Measurements from ENCODE around the gene KRT9.
"Not testable (repeated sequence)": the region's sequence is repeated elsewhere in the genome, so short reads cannot be mapped to it uniquely, and the experiment has no call there.

KRT9 gene

GRCh38 chr17:41571561-41572434 lies at the start of gene KRT9:
KRT9 (minus strand) TSS chr17:41572059; CDS start chr17:41571992, 67 bp downstream.
- no peak for DNase-seq

DNA sequence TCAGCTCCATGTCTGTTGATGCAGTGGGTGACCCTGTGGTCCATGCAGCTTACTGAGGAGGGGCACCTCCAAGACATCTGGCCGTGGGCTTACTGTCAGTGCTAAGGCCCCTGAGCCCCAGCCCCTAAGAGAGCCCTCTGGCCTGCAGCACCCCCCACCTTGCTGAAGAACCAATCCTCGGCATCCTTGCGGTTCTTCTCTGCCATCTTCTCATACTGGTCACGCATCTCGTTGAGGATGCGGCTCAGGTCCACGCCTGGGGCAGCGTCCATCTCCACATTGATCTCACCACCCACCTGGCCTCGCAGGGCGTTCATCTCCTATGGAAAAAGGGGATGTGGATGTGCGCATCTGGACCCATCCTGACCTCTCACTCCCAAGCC lies 49.6 kb upstream of the KRT9 start:
- DNase-seq = not testable (repeated sequence)

DNA sequence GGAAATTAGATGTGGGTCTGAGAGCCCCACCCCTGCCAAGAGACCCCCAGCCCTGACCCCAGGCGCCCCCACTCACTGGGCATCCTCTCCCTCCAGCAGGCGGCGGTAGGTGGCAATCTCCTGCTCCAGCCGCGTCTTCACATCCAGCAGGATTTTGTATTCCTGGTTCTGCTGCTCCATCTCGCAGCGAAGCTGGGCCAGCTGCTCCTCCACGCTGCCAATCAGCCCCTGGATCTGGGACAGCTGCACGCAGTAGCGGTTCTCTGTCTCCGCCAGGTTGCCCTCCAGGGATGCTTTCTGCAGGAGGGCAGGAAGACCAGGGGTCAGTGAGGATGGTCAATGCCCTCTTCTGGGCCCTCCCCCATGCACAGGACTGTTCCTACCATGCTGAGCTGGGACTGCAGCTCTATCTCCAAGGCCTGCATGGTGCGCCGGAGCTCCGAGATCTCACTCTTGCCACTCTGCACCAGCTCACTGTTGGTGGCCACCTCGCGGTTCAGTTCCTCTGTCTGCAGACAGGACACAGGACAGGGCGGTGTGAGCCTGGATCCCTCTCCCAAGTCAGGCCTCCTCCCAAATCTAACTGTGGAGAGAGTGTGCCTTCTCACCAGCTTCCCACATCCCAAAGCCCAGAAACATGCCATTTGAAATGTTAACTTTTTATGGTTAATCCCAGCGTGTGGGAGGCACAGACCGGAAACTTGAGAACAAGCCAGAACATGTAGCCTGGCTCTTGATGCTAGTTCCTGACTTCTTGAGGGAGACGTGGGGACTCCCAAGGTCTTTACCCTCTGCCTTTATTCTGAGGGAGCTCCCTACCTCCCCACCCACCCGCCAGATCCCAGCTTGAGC lies 49.0 kb upstream of the KRT9 start:
- DNase-seq = no peak

DNA sequence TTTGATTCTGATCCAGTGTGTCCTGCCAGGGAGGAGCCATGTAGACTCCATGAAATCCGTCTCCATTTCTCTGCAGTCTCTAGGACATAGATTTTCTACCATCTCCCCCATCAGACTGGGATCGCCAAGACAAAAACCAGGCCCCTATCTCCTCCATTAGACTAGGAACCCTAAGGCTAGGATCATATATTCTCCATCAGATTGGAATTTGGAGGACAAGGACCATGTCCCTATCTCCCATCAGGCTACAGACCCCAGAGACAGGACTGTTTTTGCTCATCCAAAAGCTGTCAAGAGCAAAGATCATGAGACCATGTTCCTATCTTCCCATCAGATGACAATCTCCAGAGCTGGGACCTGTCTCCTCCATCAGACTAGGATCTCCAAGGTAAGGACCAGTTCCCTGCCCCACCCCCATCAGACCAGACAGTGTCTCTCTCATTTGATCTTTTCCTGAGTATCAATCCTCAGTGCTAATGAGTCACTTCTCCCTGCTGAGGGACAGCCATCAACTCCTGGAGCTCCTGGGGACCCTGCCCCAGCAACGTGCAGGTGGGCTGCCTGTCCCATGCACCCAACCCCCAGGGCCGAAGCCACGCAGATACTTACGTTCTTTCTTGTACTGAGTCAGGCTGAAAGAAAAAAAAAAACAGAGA lies 48.2 kb upstream of the KRT9 start:
- not testable (repeated sequence) for DNase-seq

GRCh38 chr17:41619036-41619926 lies 47.4 kb upstream of the KRT9 start:
- no peak for DNase-seq

GRCh38 chr17:41618341-41619035 lies 46.6 kb upstream of the KRT9 start:
- DNase-seq = no peak

DNA sequence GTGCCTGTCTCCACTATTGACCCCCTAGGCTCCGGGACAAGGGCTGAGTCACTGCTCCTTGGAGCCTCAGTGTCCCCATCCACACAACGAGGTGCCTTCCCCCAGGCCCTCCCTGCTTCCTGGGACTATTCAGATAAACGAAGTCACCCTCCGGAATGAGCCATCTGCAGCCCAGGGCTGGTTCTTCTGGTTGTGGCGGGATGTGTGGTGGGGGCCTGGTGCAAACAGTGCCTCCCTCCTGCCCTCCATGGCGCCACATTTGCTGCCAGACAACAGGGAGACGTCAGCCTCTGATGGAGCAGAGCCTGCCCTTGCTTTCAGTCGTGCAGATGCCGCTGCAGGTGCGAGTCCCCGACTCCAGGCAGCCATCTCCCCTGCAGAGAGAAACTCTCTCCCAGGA lies 45.8 kb upstream of the KRT9 start:
- DNase-seq = no peak

DNA sequence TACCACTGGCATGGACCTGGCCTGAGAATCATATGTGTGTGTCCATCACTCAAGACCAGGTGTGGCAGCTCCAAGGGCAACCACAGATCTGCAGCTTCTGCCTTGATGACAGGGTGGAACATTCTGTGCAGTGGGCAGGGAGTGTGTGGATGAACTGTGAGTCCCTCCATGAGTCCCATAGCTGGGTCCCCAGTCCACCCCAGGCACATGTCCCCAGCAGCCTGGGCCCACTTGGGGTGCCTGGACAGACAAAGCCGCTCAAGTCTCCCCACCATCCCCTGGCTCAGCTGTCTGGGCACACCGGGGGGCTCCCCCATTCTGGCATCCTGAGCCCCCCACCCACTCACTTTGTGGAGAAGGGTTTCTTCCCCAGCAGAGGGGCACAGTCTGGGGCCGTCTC lies 45.3 kb upstream of the KRT9 start:
- DNase-seq = no peak

GRCh38 chr17:41616486-41616885 lies 44.6 kb upstream of the KRT9 start:
- not testable (repeated sequence) for DNase-seq

- no peak for DNase-seq
These were observed 43.6 kb upstream of the KRT9 start for GRCh38 chr17:41615454-41615853.

DNA sequence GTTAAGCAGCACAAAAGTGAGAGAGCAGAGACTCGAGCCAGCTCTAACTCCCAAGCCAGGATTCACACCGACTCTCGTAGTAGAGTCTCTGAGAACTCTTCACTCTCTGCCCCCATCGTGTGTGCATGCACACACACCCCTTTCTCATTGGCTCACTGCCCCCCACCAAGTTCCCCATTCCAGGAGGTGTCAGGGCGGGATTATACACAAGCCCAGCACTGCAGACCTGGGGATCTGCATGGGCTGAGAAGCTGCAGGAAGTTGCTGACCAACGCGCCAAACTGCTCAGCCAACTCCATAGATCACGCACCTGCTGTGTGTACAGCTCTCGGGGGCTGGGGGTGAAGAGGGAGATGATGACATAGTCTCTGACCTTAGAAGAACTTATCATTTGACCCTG lies 42.9 kb upstream of the KRT9 start:
- not testable (repeated sequence) for DNase-seq

DNA sequence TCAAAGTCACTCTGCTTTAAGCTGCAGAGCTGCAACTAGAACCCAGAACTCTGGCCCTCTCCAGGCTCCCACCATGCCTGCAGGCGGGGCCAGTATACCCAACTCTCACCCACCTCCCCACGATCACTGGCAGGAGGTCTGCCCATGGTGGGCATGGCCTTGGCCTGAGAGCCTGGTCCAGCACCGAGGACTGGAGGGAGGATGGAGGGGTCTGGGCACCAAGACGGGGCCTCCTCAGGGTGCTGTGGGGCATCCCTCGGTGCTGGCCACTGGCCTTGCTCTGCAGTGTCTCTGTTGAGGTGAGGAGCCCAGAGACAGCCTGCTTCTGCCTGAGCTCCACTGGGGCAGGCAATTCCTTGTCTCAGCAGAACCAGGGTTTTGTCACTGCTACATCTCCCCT lies 42.2 kb upstream of the KRT9 start:
- DNase-seq = no peak

DNA sequence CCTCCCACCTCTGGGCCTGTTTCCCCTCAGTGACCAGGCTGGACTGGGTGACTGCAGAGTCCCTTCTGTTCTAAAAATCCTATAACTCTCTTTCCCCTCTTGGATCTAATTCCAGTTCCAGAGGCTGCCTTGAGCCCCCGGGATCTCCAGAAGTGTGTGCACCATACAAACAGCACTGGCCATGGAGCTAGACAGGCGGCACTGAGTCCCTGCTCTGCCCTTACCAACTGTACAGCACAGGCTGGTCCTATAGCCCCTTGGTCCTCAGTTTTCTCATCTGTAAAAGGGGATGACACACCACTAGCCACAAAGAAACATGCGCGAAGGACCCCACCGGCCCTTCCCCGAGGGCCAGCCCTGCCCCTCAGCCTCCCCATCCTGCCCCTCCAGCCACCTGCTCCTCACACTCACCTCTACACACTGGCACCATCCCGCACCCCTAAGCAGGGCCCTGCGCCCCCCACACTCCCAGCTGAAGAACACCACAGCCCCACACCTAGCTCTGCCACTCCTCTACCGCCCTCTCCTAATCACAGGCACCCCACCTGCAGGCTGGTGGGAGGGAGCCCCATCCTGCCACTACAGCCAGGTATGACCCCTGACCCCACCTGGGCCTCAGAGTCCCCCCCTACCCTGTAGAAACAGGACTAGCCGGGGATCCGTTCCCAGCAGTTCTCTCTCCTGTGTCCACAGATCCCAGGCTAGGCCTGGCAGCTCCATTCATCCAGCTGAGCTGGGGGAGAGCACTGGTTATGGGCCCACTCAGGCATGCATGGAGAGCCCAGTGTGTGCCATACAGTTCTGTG lies 41.6 kb upstream of the KRT9 start:
- no peak for DNase-seq

DNA sequence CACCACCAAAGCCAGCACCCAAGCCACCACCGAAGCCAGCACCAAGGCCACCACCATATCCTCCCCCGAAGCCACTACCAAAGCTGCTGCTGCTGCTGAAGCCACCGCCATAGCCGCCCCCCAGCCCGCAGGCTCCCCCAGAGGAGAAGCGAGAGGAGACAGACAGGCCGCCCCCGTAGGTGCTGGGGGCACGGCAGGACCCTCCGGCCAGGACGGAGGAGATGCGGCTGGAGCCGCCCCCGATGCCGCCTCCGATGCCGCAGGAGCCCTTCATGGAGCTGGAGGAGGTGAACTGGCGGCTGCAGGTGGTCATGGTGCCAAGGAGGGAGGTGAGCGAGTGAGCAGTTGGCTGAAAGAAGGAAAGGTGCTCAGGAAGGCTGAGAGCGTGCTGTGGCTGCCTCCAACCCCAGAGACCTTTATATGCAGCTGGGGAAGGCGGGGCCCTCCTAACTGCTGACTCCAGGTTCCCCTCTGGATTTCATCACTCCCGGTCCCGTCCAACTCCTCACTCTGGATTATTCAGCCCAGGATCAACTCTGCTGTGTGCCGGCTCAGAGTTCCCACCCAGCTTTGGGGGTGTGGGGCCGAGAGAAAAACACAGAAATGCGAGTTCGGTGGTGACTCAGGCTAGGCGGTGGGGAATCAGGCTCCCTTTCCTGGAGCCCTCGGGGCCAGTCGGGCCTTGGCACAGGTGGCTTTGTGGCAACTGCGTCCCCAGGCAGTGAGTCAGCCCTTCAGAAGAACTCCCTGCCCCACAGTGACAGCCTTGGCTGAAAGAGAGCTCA lies 40.7 kb upstream of the KRT9 start, which contains the start of gene KRT16:
TSS of gene KRT16 (minus strand) at position 392 of the 785 bp plus-strand sequence. CDS start at position 313, 79 bp downstream.
- not testable (repeated sequence) for DNase-seq

DNA sequence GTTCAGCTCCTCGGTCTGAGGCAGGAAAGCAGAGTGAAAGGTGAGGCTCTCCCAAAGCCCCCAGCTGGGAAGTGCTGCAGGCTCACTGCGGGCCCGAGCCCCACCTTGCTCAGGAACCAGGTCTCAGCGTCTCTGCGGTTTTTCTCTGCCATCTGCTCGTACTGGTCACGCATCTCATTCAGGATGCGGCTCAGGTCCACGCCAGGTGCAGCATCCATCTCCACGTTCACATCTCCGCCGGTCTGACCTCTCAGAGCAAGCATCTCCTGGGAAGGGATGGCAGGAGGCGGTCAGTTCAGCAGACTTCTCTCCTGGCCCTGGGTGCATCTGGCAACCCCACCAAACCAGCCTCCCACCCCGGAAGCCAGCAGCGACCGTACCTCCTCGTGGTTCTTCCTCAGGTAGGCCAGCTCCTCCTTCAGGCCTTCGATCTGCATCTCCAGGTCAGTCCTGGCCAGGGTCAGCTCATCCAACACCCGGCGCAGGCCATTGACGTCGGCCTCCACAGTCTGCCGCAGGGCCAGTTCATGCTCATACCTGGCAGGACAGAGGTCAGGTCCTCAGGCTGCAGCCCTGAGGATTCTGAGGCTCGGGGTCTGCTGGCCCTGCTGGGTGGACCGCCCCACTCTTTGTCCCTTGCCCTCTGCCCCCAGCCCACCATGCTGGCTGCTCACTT lies 39.2 kb upstream of the KRT9 start:
- DNase-seq = no peak

GRCh38 chr17:41610061-41610517 lies 38.2 kb upstream of the KRT9 start:
- not testable (repeated sequence) for DNase-seq

- DNase-seq = not testable (repeated sequence)
These were observed 35.1 kb upstream of the KRT9 start for GRCh38 chr17:41606930-41607329.

DNA sequence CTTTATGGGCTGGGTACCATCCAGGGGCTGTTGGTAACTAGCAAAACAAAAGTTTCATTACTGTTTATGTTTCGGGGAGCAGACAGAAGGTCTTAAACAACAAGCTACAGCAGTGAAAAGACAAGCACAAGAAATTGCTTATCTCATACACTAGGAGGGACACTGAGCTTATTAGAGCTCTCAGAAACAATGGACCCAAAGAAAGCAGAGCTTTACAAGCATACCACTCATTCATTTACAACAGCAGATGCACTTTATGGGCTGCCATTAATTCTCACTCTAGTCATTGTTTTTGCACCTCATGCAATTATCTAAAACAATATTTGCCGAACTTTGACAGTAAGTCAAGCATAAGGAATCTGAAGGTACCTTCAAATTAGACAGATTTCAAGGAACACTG lies 30.7 kb upstream of the KRT9 start:
- no peak for DNase-seq

DNA sequence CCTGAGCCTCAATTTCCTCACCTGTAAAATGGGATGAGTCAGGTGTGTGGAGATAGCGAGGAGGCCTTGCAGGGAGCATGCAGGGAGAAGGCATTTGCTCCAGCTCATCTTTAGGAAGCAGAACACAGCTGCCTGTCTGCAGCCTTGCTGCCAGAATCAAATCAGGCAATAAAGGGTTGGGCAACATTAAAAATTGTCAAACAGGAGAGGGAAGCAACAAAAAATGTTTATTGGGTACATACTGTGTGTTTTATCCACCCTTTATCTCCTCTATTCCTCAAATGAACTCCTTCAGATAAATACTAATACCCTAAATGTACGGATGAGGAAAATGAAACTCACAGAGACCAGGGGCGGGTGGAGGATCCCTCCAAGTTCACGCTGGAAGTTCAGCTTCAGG lies 28.5 kb upstream of the KRT9 start:
- DNase-seq = no peak

Data from activated CD4-positive, alpha-beta T cell treated with anti-CD3 and anti-CD28 coated beads, Interleukin-2, Interleukin-6, amounts not matched to agents 100 ng/mL and 50 ng/mL, durations not matched to agents 16 hours and 8 hours (primary cell).